HepG2 (cell line): ENCODE results near the gene GGT1. TPM values are rescaled to one million over a fixed set of nuclear protein-coding genes. Genes with fewer than 3 reads are reported as not detected.

Source experiments
- ARNT ChIP-seq: fragments of 450-650 bp; IDR thresholded peaks from 2 replicates; pipeline ENCODE4 v1.6.1; 2017
- ARNT2 ChIP-seq: sonication (generic); formaldehyde crosslinking; IDR thresholded peaks from 2 replicates; pipeline ENCODE4 v1.8.0; 2022; ENCODE audit warnings: mild to moderate bottlenecking, low read depth, missing genetic modification reagents, moderate library complexity
- ATF2 ChIP-seq: sonication (generic); formaldehyde crosslinking; IDR thresholded peaks from 2 replicates; pipeline ENCODE4 v1.4.0; 2020; ENCODE audit warnings: missing genetic modification reagents
- KLF9 ChIP-seq: IDR thresholded peaks from 2 replicates; pipeline ENCODE4 v1.6.1; 2016; ENCODE audit warnings: low read depth
- PAXIP1 ChIP-seq: sonication (generic); formaldehyde crosslinking; conservative IDR thresholded peaks from 2 replicates; pipeline ENCODE4 v1.4.0; 2020; ENCODE audit warnings: mild to moderate bottlenecking, missing genetic modification reagents, moderate library complexity
- POGK ChIP-seq: sonication (generic); formaldehyde crosslinking; conservative IDR thresholded peaks from 2 replicates; pipeline ENCODE4 v1.8.0; 2022; ENCODE audit warnings: mild to moderate bottlenecking, moderate library complexity, missing genetic modification reagents
- PRDM15 ChIP-seq: sonication (generic); formaldehyde crosslinking; IDR thresholded peaks from 2 replicates; pipeline ENCODE4 v1.4.0; 2020; ENCODE audit warnings: missing genetic modification reagents
- TFDP2 ChIP-seq: sonication (generic); formaldehyde crosslinking; IDR thresholded peaks from 2 replicates; pipeline ENCODE4 v1.4.0; 2020; ENCODE audit warnings: missing genetic modification reagents
- ZBED4 ChIP-seq: sonication (generic); formaldehyde crosslinking; IDR thresholded peaks from 2 replicates; pipeline ENCODE4 v1.4.0; 2020; ENCODE audit warnings: missing genetic modification reagents, borderline replicate concordance
- ZC3H4 ChIP-seq: sonication (generic); formaldehyde crosslinking; IDR thresholded peaks from 2 replicates; pipeline ENCODE4 v1.4.0; 2020; ENCODE audit warnings: missing genetic modification reagents, borderline replicate concordance
- ZNF235 ChIP-seq: sonication (generic); formaldehyde crosslinking; IDR thresholded peaks from 2 replicates; pipeline ENCODE4 v1.8.1; 2023; ENCODE audit warnings: mild to moderate bottlenecking, missing genetic modification reagents, borderline replicate concordance
- polyA plus RNA-seq, 8 experiments: library from polyadenylated mRNA; depleted of rRNA in 3 of 8; stranded (reverse) in 7 of 8; unstranded in 1 of 8; fragments of >200 nt; fragmentation: Illumina TruSeq in 4 of 8; extraction: Trizol in 4 of 8; gene quantifications; 2 replicates each; pipeline versions ENCODE4 v1.2.1 to v1.2.3, GENCODE V29; 2011 to 2016; ENCODE audit warnings: low read depth in 4 of 8, missing spikeins in 1 of 8, mixed read lengths in 1 of 8; ENCODE audit not compliant: insufficient read depth in 1 of 8
- total RNA-seq, 5 experiments: library from RNA; depleted of rRNA; stranded (reverse); fragments of >200 nt; fragmentation: Illumina TruSeq; extraction: Trizol; gene quantifications; 2 replicates each; pipeline ENCODE4 v1.2.3, GENCODE V29; 2016; ENCODE audit warnings: low read depth in 1 of 5

Gene GGT1
- total and polyA plus RNA-seq, 2 of the 13 experiments (the other 11 are each of a cell fraction or from before 2014, with no cell fraction given), result 29.9 to 103 TPM

GRCh38 chr22:24592851-24593558, 10.0 kb upstream of the GGT1 start, which contains the start of gene LRRC75B (continued):
- peak; percentile 40; the same call in 1 of the 2 replicates for TF ChIP-seq ARNT2 (CRISPR knock-in tag)
- peak; percentile 81 for TF ChIP-seq PAXIP1 (CRISPR knock-in tag)
- TF ChIP-seq ARNT, result no peak
- peak; percentile 78; the same call in 1 of the 2 replicates for TF ChIP-seq ZBED4 (CRISPR knock-in tag)
- TF ChIP-seq ATF2 (CRISPR knock-in tag), result peak; percentile 69
- peak; percentile 42; the same call in 1 of the 2 replicates for TF ChIP-seq PRDM15 (CRISPR knock-in tag)
- TF ChIP-seq KLF9 (CRISPR knock-in tag), result no peak
- TF ChIP-seq ZC3H4 (CRISPR knock-in tag), result peak; percentile 79; the same call in 1 of the 2 replicates
- peak; percentile 69; the same call in 1 of the 2 replicates for TF ChIP-seq TFDP2 (CRISPR knock-in tag)
- TF ChIP-seq POGK, result peak; percentile 55; the same call in 1 of the 2 replicates
- TF ChIP-seq ZNF235 (CRISPR knock-in tag), result peak; percentile 60; the same call in 1 of the 2 replicates
